Measurements from ENCODE around the gene EML1.

EML1 gene

DNA sequence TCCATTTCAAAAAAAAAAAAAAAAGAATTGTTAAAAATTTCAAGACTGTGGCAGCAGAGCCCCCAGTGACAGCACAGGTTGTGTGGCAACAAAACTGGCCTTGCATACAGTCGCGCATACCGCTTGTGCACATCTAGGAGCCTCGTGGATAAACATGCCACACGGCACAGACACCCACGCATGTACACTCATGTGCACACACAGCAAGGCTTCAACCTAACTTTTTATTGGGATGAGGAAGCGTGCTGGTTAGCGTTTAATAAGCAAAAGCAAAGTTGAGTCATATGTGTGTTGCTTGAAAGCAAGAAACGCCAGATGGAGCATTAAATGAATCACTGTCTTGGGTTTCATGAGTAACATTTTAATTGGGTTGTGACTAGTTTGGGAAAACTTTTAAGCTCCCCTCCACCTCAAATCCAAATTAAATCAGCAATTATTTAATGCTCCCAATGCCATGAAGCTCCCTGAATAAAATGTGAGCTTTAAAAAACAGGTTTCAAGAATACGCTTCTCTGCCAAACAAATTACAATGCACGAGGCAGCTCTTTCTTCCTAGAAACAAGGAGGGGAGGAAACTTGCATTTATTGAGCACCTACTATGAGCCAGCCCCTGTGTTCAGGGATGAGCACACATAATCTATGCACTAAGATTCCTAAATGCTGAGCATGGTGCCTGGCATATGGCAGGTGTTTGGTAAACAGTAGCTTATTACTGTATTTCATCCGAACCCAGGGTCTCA, 35.7 kb upstream of the EML1 start:
- TF ChIP-seq SPI1 (IDR thresholded peaks at IDR 0.05; ENCODE audit: borderline replicate concordance, low read depth) (no peak), CTCF (IDR thresholded peaks at IDR 0.05; ENCODE audit: insufficient read depth, low read length) (no peak), GABPA (IDR thresholded peaks at IDR 0.05; ENCODE audit: low read depth) (no peak), POLR2AphosphoS5 (IDR thresholded peaks at IDR 0.05; ENCODE audit: low read depth) (no peak)
- TF ChIP-seq, protein P1, sequence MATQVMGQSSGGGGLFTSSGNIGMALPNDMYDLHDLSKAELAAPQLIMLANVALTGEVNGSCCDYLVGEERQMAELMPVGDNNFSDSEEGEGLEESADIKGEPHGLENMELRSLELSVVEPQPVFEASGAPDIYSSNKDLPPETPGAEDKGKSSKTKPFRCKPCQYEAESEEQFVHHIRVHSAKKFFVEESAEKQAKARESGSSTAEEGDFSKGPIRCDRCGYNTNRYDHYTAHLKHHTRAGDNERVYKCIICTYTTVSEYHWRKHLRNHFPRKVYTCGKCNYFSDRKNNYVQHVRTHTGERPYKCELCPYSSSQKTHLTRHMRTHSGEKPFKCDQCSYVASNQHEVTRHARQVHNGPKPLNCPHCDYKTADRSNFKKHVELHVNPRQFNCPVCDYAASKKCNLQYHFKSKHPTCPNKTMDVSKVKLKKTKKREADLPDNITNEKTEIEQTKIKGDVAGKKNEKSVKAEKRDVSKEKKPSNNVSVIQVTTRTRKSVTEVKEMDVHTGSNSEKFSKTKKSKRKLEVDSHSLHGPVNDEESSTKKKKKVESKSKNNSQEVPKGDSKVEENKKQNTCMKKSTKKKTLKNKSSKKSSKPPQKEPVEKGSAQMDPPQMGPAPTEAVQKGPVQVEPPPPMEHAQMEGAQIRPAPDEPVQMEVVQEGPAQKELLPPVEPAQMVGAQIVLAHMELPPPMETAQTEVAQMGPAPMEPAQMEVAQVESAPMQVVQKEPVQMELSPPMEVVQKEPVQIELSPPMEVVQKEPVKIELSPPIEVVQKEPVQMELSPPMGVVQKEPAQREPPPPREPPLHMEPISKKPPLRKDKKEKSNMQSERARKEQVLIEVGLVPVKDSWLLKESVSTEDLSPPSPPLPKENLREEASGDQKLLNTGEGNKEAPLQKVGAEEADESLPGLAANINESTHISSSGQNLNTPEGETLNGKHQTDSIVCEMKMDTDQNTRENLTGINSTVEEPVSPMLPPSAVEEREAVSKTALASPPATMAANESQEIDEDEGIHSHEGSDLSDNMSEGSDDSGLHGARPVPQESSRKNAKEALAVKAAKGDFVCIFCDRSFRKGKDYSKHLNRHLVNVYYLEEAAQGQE (IDR thresholded peaks at IDR 0.05; ENCODE audit: insufficient replicate concordance, low read depth): no peak
- no peak for DNase-seq (ENCODE audit: low read depth in 1 of 2, low spot score in 1 of 2)
- peaks cover 3% of the 10 kb centered on the region for H3K27me3 ChIP-seq (ENCODE audit: insufficient read depth, poor library complexity, severe bottlenecking)
- H3K4me3 ChIP-seq (replicated peaks; ENCODE audit: insufficient read depth, low read length): no peak overlapping the region
- H3K27ac ChIP-seq (replicated peaks): no peak overlapping the region

DNA sequence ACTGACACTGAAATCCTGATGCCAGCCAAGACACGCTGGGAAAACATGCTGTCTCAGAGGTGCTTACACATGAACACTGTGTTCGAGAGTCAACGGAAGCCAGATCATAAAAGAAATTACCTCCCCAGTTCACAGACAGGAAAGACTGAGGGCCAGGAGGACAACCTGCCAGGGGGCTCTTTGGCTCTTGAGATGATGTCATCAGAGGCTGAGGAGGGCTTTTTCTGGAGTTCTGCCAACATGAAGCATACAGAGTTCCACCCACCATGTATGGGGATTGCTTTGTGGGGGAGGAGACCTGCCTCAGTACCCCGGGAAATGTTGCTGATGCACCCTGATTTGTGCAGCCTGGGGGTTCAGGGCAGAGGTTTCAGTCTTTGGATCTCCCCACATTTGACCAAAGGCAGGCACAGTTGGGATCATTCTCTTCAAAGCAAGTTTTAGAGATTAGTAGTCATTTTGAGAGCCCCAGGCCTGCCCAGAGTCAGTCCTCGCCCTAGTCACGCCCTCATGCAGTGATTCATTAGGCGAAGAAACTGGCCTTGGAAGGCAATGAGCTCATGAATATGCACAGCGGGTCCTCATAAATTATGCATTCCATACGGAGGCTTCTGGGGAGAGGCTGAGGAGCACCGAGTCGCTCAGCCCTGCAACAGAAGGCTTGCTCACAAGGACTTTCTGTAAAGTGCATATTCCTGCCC, 34.9 kb upstream of the EML1 start:
- Histone ChIP-seq H3K4me3 (replicated peaks; ENCODE audit: insufficient read depth, low read length) (no peak overlapping the region), H3K27me3 (ENCODE audit: insufficient read depth, poor library complexity, severe bottlenecking) (no peaks in the 10 kb centered on the region), H3K27ac (replicated peaks) (no peak overlapping the region)
- TF ChIP-seq CTCF (IDR thresholded peaks at IDR 0.05; ENCODE audit: insufficient read depth, low read length): no peak
- TF ChIP-seq SPI1 (IDR thresholded peaks at IDR 0.05; ENCODE audit: borderline replicate concordance, low read depth): no peak
- TF ChIP-seq POLR2AphosphoS5 (IDR thresholded peaks at IDR 0.05; ENCODE audit: low read depth): no peak
- no peak for TF ChIP-seq GABPA (IDR thresholded peaks at IDR 0.05; ENCODE audit: low read depth)
- TF ChIP-seq, protein P1 (IDR thresholded peaks at IDR 0.05; ENCODE audit: insufficient replicate concordance, low read depth): no peak
- no peak for DNase-seq (ENCODE audit: low read depth in 1 of 2, low spot score in 1 of 2)

GRCh38 chr14:99758872-99759545, 34.2 kb upstream of the EML1 start:
- TF ChIP-seq GABPA (IDR thresholded peaks at IDR 0.05; ENCODE audit: low read depth) (no peak), CTCF (IDR thresholded peaks at IDR 0.05; ENCODE audit: insufficient read depth, low read length) (no peak), POLR2AphosphoS5 (IDR thresholded peaks at IDR 0.05; ENCODE audit: low read depth) (no peak), SPI1 (IDR thresholded peaks at IDR 0.05; ENCODE audit: borderline replicate concordance, low read depth) (no peak)
- TF ChIP-seq, protein P1 (IDR thresholded peaks at IDR 0.05; ENCODE audit: insufficient replicate concordance, low read depth): no peak
- Histone ChIP-seq H3K4me3 (replicated peaks; ENCODE audit: insufficient read depth, low read length) (no peak overlapping the region), H3K27ac (replicated peaks) (no peak overlapping the region), H3K27me3 (ENCODE audit: insufficient read depth, poor library complexity, severe bottlenecking) (no peaks in the 10 kb centered on the region)
- DNase-seq (ENCODE audit: low read depth in 1 of 2, low spot score in 1 of 2): no peak
